Spleen (tissue), 7 donors: ENCODE results near the gene BABAM2.

Source experiments
- POLR2A ChIP-seq, 3 donors: fragments of 450-650 bp; IDR thresholded peaks; one replicate each; pipeline ENCODE4 v1.5.1; 2017; ENCODE audit warnings: antibody characterized with exemption in 3 of 3, mild to moderate bottlenecking in 1 of 3
- TF ChIP-seq, protein P1 (sequence below), 11 experiments: fragments of 200-600 bp in 7 of 11; fragments of 450-650 bp in 4 of 11; sonication (generic) in 4 of 11; IDR thresholded peaks in 8 of 11; conservative IDR thresholded peaks in 3 of 11; 1 replicate in 7 of 11; 2 replicates in 4 of 11; pipeline versions ENCODE4 v1.4.0 to v1.8.0; 2016 to 2021; ENCODE audit warnings: antibody characterized with exemption in 11 of 11, inconsistent platforms in 4 of 11, mild to moderate bottlenecking in 1 of 11
- donor health status: DM: no; HTN: no; CAD: no; lungs with moderate emphysema.
- donor health status: DM: no; HTN: no; CAD: no.
- donor health status: DM: no; HTN: no; CAD: no.

DNA sequence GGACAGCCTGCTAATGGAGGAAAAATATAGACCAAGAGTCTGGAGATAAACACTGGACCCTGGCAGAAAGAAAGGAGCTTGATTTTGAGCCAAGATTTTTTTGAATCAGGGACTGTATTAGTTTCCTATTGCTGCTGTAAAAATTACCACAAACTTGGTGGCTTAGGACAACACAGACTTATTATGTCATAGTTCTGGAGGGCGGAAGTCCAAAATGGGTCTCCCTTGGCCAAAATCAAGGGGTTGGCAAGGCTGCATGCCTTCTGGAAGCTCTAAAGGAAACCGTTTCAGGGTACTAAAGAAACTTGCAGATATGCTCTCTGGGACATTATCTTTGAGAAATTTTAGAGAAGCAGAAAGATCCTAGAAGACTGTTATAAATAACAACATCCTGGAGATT, 140.1 kb downstream of the BABAM2 start:
- TF ChIP-seq, protein P1, sequence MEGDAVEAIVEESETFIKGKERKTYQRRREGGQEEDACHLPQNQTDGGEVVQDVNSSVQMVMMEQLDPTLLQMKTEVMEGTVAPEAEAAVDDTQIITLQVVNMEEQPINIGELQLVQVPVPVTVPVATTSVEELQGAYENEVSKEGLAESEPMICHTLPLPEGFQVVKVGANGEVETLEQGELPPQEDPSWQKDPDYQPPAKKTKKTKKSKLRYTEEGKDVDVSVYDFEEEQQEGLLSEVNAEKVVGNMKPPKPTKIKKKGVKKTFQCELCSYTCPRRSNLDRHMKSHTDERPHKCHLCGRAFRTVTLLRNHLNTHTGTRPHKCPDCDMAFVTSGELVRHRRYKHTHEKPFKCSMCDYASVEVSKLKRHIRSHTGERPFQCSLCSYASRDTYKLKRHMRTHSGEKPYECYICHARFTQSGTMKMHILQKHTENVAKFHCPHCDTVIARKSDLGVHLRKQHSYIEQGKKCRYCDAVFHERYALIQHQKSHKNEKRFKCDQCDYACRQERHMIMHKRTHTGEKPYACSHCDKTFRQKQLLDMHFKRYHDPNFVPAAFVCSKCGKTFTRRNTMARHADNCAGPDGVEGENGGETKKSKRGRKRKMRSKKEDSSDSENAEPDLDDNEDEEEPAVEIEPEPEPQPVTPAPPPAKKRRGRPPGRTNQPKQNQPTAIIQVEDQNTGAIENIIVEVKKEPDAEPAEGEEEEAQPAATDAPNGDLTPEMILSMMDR (IDR thresholded peaks at IDR 0.05 in 8 of 11, conservative IDR thresholded peaks at IDR 0.05 in 3 of 11), result no peak
- no peak for TF ChIP-seq POLR2A (IDR thresholded peaks at IDR 0.05)
